Kasumi-1 (cell line): Measurements from ENCODE around the gene CPN1.
A peak's percentile ranks its signal among the peaks of the same experiment; 100 is the strongest.

Experiments used
- DNase-seq, 2 experiments: peaks; one replicate each; lab custom pipeline; 2025; lab: John Stamatoyannopoulos, UW

Gene CPN1

DNA sequence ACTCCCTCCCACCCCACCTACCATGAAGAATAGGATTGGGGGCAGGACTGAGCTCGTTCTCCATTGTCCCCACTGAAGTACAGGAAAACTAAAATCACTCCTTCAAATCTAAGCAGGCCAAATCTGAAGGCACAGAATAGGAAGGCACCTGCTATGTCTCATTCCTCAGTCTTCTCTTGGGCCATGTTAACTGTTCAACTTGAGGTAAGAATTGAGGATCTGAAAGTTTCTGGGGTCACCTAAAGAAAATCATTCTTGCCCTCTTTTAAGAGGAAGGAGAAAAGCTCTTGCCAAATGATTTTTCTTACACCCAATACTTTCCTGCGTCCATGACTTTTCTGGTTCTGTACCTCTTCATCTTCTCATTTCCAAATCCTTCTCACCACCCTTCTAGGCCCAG, 4.9 kb downstream of the CPN1 start:
- DNase-seq, result no peak

DNA sequence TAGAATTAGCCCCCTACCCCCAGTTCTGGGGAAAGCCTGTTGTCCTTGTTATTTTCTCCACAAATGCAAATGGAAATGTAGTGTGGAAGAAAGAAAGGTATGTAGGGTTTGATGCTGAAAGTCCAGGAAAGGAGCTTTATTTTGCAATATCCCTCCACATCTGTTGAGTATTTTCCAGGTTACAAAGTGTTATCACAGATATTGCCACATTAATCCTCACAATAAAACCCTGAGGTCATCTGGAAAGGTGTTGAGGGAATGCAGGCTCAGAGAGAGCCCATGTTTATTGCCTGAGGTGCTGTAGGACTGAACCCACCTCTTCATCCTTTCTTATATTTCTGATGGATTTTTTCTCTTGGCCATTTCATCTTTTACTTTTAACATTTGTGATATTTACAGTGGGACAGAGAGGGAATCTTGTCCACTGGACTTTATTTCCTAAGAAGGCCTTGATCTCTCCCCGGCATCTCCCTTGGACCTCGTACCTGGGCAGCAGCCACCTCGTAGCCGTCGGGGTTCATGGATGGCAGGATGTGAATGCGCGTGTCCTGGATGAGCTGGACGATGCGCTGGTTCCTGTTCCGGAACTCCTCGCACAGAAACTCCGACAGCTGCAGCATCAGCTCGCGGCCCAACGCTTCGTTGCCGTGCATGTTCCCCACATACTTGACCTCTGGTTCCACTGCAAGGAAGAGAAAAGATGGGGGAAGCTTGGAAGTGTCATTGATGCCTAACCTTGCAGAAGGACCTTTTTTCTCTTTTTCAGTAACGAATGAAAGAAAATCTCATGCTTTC, 6.0 kb downstream of the CPN1 start:
- DNase-seq, result no peak

DNA sequence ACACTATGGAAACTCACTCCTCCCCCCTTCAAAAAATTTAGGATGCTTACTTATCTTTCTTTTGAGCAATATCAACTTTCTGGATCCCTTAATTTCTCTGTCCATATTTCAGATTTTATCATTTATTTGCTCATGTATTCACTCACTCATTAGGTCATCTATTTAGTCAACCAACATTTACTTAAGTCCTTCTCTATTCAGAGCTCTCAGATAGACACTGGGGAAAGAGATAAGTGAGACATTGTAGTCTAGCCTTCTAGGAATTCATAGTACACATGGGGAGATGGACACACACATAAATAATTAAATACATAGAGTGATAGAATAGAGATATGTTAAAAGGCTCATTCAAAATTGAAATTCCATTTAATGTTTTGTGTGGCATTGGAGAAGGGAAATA, 9.2 kb downstream of the CPN1 start:
- DNase-seq, result no peak

DNA sequence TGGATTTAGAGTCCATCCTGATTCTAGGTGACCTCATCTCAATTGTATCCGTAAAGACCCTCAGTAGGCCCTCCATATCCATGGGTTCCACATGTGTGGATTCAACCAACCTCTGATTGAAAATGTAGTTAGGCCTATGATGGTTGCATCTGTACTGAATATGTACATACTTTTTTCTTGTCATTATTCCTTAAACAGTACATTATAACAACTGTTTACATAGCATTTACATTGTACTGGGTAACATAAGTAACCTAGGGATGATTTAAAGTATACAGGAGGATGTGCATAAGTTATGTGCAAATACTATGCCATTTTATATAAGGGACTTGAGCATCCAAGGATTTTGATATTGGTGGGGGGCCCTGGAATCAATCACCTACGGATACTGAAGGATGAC, 10.1 kb downstream of the CPN1 start:
- DNase-seq, result no peak

DNA sequence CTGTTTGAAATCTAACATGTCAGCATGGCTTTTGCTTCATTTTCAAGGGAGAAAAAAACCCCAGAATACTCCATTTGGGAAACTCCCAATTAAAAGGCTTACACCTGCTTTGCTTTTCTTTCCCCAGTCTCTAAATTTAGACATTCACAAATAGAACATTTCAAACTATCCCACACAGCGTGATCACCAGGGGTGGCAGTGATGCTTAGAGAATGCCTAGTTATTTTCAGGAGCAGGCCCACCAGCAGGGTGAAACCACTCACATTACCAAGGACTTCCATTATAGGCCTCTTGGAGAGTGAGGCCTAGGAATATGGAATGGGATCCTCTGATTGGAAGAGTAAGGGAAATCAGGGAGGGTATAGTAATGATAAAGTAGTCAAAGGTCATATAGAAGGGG, 14.2 kb downstream of the CPN1 start:
- no peak for DNase-seq

DNA sequence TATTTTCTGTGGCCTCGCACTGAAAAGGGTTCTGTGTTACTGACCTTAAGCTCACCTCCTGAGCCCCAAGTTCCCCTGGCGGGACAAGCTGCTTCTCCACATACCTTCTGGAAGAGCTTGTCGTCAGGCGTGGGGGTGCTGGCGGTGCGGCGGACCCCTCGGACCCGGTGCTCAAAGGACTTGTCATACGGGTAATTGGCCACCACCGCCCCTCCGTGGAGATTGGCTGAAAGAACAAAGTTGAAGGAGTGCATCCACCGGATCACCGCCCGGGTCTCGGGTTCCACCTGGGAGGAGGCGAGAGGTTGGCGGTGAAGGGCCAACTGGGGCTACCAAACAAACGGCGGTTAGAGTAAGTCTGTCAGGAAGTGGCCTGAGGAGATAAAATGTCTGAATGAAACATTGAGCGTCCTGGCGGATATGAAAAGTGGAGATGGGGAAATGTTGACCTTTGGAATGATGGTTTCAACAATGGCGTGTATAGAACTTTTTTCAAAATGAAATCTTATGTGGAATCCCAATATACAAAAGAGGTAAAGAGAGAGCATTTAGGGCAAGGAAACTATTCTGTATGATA, 16.5 kb downstream of the CPN1 start:
- DNase-seq, result no peak

DNA sequence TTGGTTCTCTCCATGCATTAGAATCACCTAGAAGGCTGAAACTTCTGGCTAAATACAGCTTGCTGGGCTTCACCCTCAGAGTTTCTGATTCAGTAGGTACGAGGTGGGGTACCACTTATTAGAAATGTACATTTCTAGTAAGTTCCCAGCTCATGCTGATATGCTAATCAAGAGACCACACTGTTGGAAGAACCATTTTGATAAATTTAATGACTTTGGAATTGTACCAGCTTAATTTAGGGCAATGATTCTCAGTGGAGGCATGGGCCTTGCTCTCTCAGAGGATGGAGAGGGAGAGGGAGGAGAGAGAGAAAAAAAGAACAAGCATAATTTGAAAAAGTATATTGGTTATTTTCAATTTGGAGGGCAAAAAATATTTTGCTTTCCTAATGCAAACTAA, 20.3 kb downstream of the CPN1 start:
- DNase-seq, result no peak

DNA sequence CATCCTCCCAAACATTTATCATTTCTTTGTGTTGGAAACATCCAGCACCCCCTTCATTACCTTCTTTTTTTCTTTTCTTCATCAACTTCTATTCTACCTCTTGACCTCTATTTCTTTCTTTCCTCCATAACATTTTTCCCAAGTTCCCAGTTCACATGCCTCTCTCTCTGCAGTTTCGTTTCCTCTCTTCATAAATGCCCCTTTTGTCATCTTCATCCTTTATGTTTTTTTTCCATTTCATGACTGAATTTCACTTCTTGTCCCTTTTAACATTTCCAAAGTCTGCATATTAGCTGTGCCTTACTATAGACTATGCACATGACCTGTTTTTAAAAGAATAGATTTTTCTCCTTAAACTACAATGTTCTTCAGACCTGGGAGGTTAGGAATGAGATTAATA, 23.7 kb downstream of the CPN1 start:
- DNase-seq, result no peak

DNA sequence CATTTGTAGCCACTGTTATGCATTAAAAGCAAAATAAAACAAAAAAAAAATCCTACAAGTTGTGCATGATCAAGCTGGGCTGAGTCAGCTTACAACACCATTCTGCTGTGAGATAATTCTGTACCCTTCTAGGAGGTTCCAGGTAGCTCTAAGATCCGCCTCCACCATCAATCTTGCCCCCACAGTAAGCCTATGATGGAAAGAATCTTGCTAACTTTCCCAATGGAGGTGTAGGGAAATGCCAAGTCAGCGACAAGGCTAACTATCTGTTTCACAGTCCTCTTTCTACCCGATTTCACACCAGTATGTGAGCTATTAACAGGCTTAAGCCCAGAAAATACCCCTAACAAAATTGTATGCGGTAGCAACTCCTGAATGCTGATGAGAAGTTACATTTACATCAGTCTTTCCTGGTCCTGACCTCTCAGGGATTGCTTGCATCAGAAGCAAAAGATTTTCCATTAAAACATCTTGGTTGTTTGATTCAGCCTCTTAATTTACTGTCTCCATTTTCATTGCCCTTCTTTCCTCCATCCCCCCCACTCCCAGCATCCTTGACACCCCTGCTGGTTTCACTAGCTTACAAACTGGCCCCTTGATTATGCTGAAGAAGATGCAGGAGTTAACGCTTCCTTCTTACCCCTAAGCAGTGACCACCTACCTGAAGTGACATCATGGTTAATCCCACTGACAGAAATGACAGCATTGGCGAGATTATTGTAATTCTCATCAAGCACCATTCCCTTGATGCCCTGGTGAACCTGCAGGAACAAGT, 27.8 kb downstream of the CPN1 start:
- DNase-seq, result no peak

DNA sequence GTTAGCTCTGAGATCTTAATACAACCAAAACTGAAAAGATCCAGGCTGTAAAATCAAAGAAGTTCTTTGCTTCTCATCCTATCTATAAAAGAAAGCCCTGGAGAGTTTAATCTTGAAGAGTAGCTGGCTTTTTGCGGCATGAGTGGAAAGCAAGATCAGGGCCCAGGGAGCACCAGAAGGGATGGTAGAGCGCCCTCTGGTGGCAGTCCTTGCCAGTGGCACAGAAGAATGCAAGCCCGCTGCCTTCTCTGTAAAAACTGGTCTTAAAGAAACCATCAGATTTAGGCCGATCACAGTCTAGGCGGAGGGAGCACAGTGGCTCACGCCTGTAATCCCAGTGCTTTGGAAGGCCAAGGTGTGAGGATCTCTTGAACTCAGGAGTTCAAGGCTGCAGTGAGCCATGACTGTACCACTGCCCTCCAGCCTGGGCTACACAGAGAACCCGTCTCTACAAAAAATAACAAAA, 35.6 kb downstream of the CPN1 start:
- peak; percentile 92 to 94 for DNase-seq

DNA sequence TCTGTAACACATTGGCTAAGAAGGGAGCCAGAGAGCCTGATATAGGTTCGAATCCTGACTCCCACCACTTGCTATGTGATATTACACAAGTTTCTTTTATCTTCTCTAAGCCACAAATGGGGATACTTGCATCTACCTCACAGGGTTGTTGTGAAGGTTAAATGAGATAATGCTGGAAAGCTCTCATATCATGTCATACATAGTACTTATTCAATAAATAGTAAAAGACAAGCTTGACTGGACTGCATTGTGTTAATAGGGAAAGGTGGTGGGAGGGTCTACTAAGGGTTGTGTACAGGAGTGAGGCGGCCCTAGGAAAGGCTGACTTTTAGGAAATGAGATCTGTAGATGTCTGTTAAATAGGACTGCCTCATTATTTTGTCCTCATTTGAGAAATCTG, 36.1 kb downstream of the CPN1 start:
- DNase-seq, result no peak

DNA sequence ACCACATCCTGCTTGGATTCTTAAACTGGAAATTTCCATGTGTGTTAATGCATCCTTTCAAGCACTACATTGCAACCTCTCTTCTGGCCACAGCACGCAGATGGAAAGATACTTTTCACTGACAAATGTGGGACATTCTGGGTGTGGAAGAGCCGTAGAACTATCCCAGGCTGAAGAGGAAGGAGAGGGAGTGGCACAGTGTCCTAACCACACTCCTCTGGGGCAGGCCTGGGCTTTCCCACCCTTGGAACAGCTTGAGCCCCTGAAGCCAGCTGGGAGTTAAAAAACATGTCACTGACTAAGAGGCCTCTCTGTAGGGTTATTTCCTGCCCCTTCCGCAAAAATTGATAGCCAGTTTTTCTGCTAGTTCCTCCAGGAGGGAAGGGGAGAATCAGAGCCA, 37.9 kb downstream of the CPN1 start:
- peak; percentile 29 to 30 for DNase-seq

DNA sequence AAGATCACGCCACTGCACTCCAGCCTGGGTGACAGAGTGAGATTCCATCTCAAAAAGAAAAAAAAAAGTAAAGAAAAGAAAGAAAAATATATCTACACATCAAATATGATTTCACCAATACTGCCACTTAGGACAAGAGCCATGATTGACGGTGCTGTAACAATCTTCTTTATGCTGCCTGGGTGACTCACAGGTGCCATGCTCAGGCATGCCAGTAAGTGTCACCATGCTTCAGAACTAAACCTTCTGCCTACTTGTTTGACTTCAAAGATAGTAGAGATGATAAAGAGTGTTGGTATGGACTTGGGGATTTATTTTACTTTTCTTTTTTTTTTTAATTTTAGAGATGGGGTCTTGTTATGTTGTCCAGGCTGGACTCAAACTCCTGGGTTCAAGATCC, 38.3 kb downstream of the CPN1 start:
- DNase-seq, result no peak

DNA sequence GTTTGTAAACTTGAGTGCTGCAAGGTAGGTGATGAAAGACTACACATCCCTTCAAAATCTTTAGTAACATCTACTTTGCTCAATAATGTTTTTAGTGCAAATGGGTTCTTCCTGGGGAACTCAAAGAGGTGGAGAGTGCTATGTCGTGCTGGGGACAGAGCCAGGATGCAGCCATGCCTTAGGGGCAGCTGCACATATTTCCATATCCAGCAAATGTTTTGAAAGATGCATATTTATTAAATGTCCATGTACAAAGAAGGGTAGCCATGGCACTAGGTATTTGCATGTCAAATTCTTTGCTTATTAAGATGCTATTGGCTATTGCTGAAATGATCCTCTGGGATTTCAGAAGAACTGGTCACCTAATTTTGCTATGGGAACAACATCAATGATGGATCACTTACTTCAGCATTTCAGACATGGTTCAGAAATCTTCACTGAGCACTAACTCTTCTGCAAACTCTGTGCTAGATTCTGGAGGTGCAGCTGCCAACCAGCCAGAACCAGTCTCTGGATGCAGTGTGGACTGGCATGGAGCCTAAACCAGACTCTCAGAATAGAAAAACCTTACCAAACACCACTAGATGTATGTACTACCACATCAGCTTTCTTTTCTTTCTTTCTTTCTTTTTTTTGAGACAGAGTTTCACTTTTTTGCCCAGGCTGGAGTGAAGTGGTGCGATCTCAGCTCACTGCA, 40.2 kb downstream of the CPN1 start:
- DNase-seq, result no peak

DNA sequence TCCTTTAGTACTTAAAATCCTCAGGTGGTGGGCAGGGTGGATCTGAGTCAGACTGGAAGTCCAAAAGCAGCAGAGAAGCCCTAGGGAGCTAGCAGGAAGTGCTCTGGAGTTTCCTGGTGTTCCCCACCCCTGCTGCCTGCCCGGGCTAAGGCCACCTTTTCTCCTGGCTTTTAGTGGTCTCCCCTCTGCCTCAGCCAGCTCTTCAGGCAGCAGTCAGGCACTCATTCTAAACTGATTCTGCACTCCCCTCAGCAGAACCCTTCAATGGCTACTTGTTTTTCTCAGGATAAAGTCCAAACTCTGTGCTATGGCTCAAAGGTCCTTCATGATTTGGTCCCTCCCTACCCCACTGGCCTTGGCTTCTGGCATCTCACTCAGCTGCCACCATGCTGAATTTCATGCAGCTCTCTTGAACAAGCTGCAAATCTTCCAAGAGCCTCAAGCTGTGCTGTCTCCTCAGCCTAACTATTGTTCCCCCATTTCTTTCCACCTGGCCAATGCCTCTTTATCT, 43.1 kb downstream of the CPN1 start:
- DNase-seq, result no peak

DNA sequence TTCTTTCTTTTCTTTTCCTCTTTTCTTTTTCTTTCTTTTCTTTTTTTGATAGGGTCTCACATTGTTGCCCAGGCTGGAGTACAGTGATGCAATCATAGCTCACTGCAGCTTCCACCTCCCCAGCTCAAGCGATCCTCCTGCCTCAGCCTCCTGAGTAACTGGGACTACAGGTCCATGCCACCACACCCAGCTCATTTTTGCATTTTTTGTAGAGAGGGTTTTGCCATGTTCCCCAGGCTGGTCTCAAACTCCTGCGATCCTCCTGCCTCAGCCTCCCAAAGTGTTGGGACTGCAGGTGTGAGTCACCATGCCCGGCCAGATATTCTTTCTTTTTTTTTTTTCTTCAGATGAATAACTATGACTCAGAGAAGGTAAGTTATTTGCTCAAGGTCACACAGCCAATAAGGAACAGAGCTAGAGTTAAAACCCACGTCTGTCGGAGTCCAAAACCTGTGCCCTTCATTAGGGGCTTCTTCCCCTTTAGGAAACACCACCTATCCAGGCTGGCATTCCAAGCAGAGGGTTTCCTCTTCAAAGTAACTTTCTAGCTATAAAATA, 43.8 kb downstream of the CPN1 start:
- no peak for DNase-seq

DNA sequence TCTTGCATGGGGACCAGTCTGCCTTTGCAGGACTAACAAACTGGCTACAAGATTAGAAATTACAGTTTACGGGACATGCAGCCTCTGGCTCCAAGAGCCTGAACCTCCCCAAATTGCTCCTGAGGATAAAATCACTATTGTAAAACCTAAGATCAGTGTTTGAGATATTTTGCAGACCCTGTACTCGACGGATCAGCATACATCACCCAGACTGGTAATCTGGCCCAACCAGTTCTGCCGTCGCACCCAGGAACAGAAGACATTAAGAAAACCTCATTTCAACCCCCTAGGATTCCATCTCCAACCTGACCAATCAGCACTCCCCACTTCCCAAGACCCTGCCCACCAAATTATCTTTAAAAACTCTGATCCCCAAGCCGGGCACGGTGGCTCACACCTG, 44.8 kb downstream of the CPN1 start:
- no peak for DNase-seq

DNA sequence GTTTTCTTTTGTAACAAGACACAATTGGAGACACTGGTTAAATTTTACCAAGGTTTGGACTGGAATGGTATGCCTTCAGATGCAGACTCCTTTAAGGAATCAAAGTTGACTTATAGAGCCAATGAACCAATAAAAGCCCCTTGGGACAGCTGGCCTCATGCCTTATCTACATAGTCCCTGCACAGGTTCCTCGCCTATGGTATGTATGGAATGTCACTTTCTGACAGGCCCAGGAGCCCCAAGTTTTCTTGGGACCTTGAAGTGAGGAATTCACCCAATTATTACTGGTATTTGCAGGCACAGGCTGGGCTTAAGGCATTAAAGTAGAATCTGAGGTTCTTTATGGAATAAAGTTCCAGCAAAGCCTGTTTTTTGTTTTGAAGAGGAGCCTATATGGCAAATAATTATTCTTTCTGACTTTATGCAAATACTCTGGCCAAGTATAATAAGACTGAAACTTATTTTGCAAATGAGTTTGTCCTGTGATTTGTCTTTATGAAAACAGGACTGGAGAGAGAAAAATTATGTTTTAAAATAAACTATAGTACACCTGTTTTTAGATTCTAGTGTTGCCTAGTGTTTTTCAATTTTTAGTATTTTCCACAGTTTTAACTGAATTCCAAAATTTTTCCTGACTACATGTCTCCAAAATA, 47.8 kb downstream of the CPN1 start:
- no peak for DNase-seq

DNA sequence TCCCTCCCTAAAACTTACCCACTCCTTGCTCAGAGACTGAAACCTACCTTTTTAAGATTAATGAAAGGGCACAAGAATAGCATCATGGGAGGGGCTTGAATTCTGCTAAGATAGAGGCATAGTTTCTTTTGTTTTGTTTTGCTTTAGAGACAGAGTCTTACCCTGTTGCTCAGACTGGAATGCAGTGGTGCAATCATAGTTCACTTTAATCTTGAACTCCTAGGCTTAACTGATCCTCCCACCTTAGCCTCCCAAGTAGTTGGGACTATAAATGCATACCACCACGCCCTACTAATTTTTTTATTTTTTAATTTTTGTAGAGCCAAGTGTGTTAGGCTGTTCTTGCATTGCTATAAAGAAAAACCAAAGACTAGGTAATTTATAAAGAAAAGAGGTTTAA, 54.3 kb downstream of the CPN1 start:
- DNase-seq, result no peak

DNA sequence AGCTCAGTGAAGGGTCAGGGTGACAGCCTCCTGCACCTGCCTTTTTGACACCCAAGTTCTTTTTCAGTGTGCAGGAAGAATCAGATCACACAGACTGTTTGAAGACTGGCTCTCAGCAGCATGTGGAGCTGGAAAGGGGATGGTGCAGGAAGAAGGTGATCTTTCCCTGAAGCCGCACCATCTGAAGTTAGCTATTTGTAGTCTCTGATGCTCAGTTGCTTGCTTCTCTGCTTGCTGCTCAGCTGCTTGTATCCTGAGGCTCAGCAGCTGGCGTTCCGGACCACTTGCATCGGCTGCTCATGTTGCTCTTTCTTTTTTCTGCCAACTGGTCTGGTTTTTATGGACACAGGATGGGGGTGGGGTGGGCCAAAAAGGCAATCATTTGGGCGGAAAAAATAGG, 56.1 kb downstream of the CPN1 start:
- DNase-seq, result no peak

DNA sequence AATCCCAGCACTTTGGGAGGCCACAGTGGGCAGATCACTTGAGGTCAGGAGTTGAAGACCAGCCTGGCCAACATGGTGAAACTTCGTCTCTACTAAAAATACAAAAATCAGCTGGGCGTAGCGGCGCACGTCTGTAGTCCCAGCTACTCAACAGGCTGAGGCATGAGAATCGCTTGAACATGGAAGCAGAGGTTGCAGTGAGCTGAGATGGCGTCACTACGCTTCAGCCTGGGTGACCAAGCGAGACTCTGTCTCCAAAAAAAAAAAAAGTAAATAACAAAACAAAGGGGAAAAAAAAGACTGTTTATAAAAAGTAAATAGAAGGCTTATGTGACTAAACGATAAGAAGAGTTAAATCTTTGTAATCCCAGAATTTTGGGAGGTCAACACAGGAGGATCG, 56.9 kb downstream of the CPN1 start:
- DNase-seq, result no peak

DNA sequence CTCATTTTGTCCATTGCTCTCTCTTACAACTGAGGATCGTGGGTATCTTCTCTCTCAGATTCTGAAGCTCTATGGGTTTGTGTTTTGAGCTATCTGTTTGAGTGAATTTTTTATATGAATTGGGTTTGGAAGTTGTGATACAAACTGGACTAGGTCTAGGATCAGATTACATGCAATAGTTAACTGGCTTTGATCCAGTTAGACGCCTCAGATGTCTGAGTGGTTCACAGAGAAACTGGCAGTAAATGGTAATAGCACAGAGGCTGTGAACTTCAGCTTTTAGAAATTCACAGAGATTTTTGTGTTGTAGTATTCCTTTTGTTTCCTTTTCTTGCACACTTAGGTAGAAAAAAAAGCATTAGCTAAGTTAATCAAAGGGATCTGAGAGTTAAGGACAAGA, 59.3 kb downstream of the CPN1 start:
- DNase-seq, result no peak
